HG02852 (cell line): ENCODE measurements around the gene LY6G5C.

Experiments used
- ATAC-seq: cut with Tn5 transposase; IDR thresholded peaks from one replicate; pipeline ENCODE4 v1.9.1; 2021; ENCODE audit warnings: mild to moderate bottlenecking, moderate library complexity; ENCODE audit not compliant: unreplicated experiment

The LY6G5C gene

GRCh38 chr6:31663126-31663960 lies 17.5 kb downstream of the LY6G5C start:
- no peak for ATAC-seq

DNA sequence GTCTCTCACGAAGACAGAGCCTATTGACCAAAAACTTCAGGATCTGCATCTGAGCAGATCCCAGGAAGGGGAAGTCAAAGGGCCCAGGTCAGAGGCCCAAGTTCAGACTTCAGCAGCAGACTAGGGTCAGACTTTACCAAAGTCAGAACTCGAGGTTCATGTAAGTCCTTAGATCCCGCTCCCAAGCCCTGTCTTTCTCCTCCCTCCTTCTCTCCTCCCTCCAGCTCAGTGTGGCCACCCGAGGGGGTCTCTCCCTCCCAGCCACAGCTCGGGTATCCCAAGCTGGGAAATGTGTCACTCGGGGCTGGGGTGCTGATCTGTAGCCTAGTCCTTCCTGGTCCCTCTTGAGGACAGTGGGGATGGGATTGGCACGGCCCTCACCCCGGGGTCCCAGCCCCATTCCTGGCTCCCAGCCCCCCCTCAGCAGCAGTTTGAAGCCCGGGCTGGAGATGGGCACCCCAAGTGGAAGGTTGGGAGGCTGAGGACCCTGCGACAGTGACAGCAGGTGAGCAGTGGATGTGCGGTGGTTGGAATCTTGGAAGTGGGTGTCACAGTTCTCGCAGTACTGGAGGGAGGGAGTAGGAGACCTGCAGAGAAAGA lies 18.6 kb downstream of the LY6G5C start:
- ATAC-seq = no peak

DNA sequence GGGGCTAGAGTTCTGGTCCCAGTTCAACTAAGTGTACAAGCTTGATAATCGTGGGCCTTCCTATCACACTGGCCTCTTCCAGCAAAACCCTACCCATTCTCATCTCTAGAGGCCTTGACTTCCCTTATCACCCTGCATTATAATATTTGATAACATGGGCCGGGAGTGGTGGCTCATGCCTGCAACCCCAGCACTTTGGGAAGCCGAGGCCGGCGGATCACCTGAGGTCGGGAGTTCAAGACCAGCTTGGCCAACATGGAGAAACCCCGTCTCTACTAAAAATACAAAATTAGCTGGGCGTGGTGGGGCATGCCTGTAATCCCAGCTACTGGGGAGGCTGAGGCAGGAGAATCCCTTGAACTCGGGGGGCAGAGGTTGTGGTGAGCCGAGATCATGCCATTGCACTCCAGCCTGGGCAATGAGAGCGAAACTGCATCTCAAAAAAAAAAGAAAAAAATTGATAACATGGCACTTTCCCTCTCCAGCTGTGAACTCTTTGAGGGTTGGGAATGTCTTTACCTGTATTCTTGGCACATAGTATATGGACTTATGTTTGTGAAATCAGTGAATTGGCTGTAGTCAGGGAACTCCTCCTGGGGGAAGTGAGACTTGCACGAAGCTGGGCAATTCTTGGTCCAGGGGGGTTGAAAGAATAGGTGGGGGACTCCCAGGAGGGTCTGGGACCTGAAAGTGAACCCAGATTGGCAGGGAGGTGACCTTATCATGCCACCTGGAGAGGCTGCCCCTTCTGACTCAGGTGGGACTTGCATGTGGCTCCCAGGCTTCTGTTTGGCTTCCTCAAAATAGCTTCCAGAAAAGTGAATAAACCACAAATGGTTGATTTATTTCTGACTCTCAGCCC lies 19.4 kb downstream of the LY6G5C start:
- ATAC-seq = no peak

- ATAC-seq = no peak
Measured at GRCh38 chr6:31660381-31661261, 20.2 kb downstream of the LY6G5C start, which contains the start of gene C6orf47. Gene C6orf47 (minus strand): TSS chr6:31660778. CDS start chr6:31659947, 831 bp downstream.

DNA sequence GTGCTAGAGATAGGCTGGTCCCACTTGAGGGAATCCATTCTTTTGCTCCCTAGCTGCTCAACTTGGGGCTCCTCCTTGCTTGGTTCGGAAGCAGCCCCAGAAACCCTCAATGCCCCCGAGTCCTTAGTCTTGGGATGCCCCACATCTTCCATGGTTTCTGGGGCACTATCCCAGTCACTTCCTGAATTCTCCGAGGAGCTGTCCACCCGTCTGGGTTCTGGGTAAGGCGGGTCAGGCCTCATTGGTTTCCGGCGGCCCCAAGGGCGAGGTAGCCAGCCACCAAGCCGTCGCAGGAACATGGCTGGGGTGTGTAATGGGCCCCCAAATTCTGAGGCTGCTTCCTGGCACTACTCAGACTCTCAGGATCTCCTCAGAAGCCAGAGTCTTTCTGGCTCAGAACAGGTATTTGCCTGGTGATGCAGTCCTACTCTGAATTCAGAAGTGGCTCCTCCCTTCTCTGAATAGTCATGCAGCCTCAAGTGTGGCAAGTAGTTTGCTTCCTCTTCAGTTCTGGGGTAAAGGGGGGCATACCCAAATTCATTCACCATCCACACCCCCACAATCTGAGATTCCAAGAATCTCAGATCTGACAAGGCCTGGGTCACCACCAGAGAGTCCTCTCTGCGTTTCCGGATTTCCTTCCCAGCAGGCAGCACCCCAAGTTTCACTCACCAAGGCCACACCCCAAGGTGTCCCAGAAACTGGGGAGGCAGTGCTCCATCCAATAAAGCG lies 21.1 kb downstream of the LY6G5C start:
- no peak for ATAC-seq

DNA sequence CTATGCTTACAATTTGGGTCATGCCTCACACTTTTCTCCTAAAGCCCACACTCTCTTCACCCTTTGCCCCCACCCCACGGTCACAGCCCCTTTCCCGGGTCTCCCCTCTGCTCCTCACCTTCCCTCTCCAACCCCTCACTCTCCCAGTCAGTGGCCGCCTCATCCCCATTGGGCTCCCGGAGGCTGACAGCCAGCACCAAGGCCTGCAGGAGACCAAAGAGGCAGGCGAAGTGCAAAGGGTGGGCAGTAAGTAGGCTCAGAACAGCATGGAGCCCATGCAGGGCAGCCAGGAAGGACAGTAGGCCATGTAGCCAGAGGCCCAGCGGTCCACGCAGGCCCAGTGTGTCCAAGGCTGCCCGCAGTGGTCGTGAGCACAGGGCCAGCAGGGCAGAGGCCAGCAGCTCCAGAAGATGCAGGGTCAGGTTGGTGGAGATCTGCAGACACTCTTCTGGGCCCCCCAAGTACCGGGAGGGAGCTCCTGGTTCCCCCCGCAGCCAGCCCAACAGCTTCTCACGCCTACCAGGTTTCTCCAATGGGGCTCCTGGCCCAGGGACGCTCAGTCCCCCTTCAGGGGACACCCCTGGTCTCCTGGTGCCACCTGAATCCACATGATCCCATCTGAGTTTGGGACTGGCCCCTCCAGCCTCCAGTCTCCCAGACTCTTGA lies 21.8 kb downstream of the LY6G5C start:
- no peak for ATAC-seq

GRCh38 chr6:31658158-31658688 lies 22.6 kb downstream of the LY6G5C start:
- ATAC-seq = no peak

DNA sequence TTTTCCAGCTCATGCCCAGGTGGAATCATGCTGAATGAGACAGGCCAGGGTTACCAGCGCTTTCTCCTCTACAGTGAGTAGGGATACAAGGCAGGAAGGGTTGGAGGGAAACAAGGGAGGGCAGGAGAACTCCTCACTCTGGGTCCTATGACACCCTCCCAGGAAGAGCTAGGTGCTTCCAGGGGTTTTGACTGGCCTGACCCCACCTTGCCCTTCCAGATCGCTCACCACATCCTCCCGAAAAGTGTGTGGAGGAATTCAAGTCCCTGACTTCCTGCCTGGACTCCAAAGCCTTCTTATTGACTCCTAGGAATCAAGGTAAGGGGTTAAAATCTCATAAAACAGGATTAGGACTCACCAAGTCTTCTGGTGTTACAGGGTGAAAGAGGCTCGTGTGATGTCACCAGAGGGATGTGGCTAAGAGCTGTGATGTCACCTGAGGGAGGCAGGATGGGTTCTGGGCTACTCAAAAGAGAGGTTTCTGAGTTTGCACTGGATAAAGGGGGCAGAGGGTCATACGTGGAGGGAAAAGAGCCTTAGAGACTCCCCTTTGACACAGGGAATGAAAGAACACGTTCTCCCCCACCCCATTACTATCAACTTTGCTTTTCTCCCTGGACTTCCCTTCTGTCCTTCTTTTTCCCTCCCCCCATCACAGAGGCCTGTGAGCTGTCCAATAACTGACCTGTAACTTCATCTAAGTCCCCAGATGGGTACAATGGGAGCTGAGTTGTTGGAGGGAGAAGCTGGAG lies 23.3 kb downstream of the LY6G5C start:
- no peak for ATAC-seq

- ATAC-seq = no peak
Measured at GRCh38 chr6:31655349-31656237, 25.3 kb downstream of the LY6G5C start, which contains the start of gene APOM. Gene APOM (plus strand): TSS chr6:31655894. CDS start chr6:31655967, 73 bp downstream.

DNA sequence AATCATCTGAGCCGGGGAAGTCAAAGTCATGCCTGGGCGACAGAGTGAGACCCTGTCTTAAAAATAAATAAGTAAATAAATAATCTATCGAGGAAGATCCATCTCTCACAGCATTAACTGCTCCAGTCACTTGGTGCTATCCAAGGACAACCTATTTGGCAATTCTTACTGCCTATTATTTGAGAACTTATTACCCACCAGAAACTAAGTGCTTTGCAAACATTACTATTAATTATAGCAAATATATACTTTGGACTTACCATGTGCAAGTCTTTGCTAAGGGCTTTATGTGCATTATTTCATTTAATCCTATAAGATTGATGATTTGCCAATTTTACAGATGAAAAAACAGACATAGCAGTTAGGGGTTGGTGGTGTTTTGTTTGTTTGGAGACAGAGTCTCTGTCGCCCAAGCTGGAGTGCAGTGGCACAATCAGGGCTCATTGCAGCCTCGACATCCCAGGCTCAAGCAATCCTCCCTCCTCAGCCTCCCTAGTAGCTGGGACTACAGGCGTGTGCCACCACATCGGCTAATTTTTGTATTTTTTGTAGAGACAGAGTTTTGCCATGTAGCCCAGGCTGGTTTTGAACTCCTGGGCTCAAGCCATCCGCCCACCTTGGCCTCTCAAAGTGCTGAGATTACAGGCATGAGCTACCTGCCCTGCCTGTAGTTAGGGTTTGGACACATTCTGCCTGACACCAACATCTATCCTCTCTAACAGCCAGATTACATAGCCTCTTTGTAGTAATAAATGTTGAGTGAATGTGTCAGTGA lies 26.1 kb downstream of the LY6G5C start:
- no peak for ATAC-seq

- ATAC-seq = peak; percentile 47
Measured at GRCh38 chr6:31652925-31653724, 27.7 kb downstream of the LY6G5C start.

GRCh38 chr6:31651602-31652191 lies 29.2 kb downstream of the LY6G5C start:
- peak; percentile 24 for ATAC-seq

GRCh38 chr6:31645325-31645724 lies 35.5 kb downstream of the LY6G5C start:
- no peak for ATAC-seq

- no peak for ATAC-seq
Measured at GRCh38 chr6:31643818-31644454, 36.9 kb downstream of the LY6G5C start.
